ENCODE data around the gene ETFB. TPM values are rescaled to one million over a fixed set of nuclear protein-coding genes. Genes with fewer than 3 reads are reported as not detected.

Gene ETFB
- total RNA-seq, 1 experiment from 2014 or later = 140 TPM

- TF ChIP-seq RAD21 (IDR thresholded peaks at IDR 0.05; ENCODE audit: low read depth) = peak; percentile 22; the same call in 1 of the 2 replicates
Observed at GRCh38 chr19:51339687-51340656, 26.2 kb downstream of the ETFB start (continued).

- Histone ChIP-seq H3K9me3 (ENCODE audit: control insufficient read depth in 1 of 2, insufficient read depth in 1 of 2, low read depth in 1 of 2, low read length in 2 of 2) (no peaks in the 10 kb centered on the region), H3K9me2 (ENCODE audit: insufficient read depth) (no peaks in the 10 kb centered on the region), H3K4me1 (ENCODE audit: control insufficient read depth in 1 of 2, insufficient read depth in 2 of 2, low read length in 2 of 2) (peaks cover 5 to 45% of the 10 kb centered on the region in 2 experiments; a peak in 3 of 4 replicates), H3K27ac (ENCODE audit: low read depth, low read length) (peak overlapping the region; percentile 55), H4K20me1 (ENCODE audit: insufficient read depth) (no peaks in the 10 kb centered on the region), H3K27me3 (ENCODE audit: insufficient read depth, low read length) (no peaks in the 10 kb centered on the region), H3K4me2 (ENCODE audit: low read length) (peak overlapping the region; percentile 90), H3K9ac (ENCODE audit: low read length) (peak overlapping the region; percentile 70), H3K36me3 (ENCODE audit: control insufficient read depth in 1 of 2, insufficient read depth in 2 of 2, low read length in 2 of 2) (no peaks in the 10 kb centered on the region), H3K4me3 (replicated peaks in 1 of 2; ENCODE audit: low read depth in 1 of 2, low read length in 2 of 2) (peak overlapping the region; percentile 54 to 67), H3K79me2 (ENCODE audit: insufficient read depth, low read length) (no peaks in the 10 kb centered on the region), H2AFZ (ENCODE audit: low read depth, low read length, poor library complexity, severe bottlenecking) (peak overlapping the region; percentile 95)
- POLR2A ChIA-PET = interaction anchor here (0.6 to 1.7 kb wide), 8 partner anchors 10 to 232 kb away, joined by 3 to 12 read pairs (median 4); partner anchors contain the start of gene ZNF175
- RAD21 ChIA-PET (ENCODE audit: low non-redundant PET in 1 of 2, low total read pairs in 2 of 2, uncharacterized antibody in 2 of 2, unreplicated experiment in 2 of 2) = interaction anchor here (0.8 to 1.3 kb wide), 4 partner anchors 28 to 101 kb away, joined by 3 to 7 read pairs (median 4); no protein-coding TSS in a partner anchor
- DNase-seq (ENCODE audit: low read depth, low spot score) (no peak), ATAC-seq (peak; percentile 30)
- no TSS peak for BruUV-seq (replicated peaks)
- TF ChIP-seq EZH2phosphoT487 (IDR thresholded peaks at IDR 0.05; ENCODE audit: borderline replicate concordance) = no peak
- no peak for TF ChIP-seq SIN3A (IDR thresholded peaks at IDR 0.05; ENCODE audit: low read depth)
- no peak for TF ChIP-seq CTCF (IDR thresholded peaks at IDR 0.05 in 2 of 3, conservative IDR thresholded peaks at IDR 0.05 in 1 of 3; ENCODE audit: borderline replicate concordance in 1 of 3, insufficient read depth in 1 of 3, low read depth in 2 of 3, low read length in 2 of 3)
- no peak for TF ChIP-seq TCF7L2 (IDR thresholded peaks at IDR 0.05; ENCODE audit: borderline replicate concordance, extremely low read depth, insufficient read depth, insufficient read length)
- no peak for TF ChIP-seq POLR2A (IDR thresholded peaks at IDR 0.05; ENCODE audit: borderline replicate concordance, extremely low read depth, insufficient read depth, insufficient read length)
- no peak for TF ChIP-seq SRF (IDR thresholded peaks at IDR 0.05; ENCODE audit: low read depth)
- no peak for TF ChIP-seq ZBTB33 (IDR thresholded peaks at IDR 0.05; ENCODE audit: extremely low read depth, insufficient replicate concordance, low read length)
- TF ChIP-seq JUND (IDR thresholded peaks at IDR 0.05) = no peak
- TF ChIP-seq MAX (IDR thresholded peaks at IDR 0.05) = no peak
- TF ChIP-seq YY1 (IDR thresholded peaks at IDR 0.05; ENCODE audit: extremely low read depth, insufficient replicate concordance, low read depth, low read length) = no peak
- TF ChIP-seq CEBPB (IDR thresholded peaks at IDR 0.05; ENCODE audit: low read depth) = no peak
- intact Hi-C loops (cut with micrococcal nuclease) = loop anchor here (1.0 kb wide), 5 partner anchors 28 to 318 kb away; no protein-coding TSS in a partner anchor
- CTCF ChIA-PET = interaction anchor here (0.6 to 1.6 kb wide), 14 partner anchors 10 to 322 kb away, joined by 3 to 21 read pairs (median 7); no protein-coding TSS in a partner anchor
Observed at GRCh38 chr19:51339313-51339686, 26.9 kb downstream of the ETFB start.

Measured in HCT116 (cell line).